Activated CD4-positive, alpha-beta T cell treated with anti-CD3 and anti-CD28 coated beads for 1 hour (primary cell): Measurements from ENCODE around the gene LHX6.

Experiments used
- DNase-seq: peaks from one replicate; pipeline ENCODE4 v3.0.0-alpha.2; 2020

The LHX6 gene

DNA sequence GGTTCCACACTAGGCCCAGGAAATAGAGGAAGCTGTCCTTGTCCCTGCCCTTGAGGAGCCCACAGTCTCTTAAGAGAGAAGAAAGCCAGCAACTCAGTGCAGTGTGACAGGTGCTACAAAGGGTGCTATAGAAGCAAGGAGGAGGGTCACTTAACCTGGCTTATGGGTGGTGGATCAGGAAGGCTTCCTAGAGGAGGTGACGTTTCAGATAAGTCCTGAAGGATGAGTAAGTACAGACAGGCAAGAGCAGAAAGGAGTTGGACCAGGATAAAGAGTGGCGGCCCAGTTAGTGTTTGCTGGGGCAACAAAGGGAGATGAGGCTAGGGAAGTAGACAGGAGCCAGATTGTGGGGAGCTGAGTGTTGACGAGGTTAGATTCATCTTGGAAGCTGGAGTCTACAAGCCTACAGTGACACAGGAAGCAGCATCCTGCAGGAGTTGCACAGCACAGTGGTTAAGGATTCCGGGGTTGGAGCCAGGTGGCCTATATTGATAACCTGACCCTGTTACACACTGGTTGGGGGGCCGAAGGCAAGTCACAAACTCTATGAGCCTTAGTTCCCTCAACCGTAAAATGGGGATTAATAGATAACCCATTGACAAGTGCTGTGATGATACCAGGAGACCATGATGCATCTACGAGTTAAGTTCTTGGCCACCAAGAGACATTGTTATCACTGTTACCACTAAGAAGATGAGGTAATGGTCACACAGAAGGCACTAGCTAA is 5.4 kb upstream of the LHX6 start:
- DNase-seq, result no peak

DNA sequence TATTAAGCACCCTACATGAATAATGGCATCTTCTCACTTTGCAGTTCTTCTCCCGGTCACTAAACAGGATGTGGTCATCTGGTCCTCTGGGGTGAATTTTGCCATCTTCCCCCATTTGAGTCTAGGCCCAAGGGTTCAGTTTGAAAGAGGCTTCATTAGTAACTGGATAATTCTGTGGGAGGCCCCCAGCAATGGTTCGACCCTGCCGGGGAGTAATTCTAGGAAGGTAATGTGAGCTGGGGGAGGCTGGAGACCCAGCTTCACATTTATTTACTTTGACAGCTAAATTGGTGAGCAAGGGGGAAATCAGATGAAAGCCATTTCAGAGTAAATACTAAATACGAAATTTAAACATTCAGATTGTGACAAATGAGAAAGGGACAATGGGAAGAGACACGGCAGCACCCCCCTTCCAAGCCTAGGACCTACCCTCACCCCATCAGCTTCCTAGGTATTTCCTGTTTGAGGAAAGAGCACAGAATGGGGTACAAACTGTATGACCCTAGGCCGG is 4.1 kb upstream of the LHX6 start:
- no peak for DNase-seq

DNA sequence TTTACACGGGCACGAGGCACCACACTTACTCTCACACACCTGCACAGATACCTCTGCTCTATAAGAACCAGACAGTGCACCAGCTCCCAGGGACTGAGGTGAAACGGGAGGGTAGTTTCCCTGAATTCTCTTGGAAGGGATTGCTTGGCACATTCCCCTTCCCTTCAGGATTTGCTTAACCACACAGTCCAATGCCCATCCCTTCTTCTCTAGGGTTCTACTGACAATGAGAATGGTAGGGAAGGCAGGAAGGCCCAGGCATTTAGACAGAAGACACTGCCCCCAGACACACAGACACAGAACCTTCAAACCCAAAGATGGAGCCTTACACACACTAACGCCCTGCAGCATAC is 704 bp upstream of the LHX6 start:
- DNase-seq, result no peak

DNA sequence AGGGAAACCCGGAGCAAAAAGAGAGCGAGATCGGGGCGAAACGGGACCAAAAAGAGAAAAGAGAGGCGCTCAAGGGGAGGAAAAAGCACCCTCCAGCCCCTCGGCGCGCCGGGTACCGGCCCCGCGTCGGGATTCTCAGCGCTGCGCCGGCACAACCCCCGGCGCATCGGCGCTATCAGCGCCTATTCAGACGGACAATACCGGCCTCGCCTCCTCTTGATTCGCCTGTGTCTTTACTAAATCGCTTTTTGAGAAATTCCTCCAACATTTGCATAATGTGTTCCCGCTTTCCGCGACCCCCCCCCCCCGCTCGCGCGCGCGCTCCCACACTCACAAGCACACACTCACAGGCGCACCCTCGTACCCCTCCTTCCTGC is 578 bp downstream of the LHX6 start:
- no peak for DNase-seq

DNA sequence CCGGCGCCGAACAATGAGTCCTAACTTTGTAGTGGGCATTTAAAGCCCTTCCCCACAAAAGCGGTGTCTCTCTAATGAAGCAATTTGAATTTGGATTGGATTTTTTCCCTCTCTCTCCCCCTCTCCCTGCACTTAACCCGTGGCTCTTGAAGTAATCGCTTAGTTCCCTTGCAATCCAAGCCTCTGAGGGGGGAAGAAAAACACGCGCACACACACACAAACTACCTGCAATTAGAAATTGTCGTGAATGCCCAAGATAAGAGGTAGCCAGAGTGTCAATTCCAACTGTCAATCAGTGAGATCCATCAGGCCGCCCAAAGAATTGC is 1.2 kb downstream of the LHX6 start:
- no peak for DNase-seq

DNA sequence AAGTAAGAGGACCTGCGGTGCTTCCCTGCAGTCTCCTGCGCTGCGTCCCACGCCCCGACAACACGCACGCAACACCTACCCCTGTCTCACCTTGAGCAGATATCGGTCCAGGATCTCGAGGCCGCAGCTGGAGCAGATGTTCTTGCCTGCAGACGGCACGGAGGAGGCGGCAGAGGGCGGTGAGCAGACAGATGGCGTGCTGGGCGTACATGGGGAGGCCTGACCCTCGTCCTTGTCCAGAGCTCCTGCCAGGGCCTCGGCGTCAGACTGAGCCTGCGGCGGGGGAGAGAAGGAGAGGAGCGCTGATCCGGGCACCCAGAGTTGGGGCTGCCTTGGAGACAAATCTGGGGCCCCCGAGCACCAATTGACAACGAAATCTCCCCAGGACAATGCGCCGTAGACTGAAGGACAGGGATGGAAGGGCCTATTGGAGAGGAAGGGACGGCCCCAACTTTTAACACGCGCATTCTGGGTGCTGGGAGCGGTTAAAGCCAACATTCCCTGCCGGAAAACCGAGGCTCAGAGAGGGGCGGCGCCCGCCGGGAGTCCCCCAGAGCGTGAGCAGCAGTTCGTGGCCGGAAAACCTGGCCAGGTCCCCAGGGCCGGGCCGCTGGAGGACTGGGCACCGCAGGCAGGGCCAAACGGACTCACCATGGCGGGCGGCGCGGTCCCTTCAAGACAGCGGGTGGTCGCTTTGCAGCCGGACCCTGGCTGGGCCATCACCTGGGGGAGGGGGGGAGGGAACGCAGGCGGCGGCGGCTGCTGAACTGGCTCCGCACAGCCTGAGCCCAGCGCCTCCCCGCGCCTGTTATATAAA is 1.8 kb downstream of the LHX6 start:
- DNase-seq, result no peak

DNA sequence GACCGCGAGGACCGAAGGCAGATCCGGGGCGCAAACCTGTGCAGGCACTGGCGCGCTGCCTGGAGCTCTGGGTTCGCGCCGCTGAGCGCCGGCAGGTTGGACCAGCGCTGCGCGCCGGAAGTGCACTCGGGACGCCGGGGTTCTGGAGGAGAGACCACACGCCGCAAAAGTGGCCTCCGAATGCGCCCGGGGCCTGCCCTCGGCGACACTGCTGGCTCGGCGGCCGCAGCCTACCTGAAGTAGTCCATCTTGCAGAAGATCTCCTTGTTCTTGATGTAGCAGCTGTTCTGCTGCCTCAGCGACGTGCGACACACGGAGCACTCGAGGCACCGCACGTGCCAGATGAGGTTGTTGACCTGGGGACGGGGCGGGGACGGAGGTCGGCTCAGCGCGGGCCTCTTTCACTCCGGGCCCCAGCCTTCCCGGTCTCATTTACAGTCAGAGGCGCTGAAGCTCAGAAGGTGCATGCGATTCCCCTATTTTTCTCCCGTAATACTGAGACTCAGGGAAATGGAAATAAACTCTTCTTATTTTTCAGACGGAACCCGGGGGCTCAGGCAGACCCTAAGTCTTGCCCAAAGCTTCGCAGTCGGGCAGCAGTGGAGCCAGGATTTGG is 2.5 kb downstream of the LHX6 start:
- DNase-seq, result no peak

DNA sequence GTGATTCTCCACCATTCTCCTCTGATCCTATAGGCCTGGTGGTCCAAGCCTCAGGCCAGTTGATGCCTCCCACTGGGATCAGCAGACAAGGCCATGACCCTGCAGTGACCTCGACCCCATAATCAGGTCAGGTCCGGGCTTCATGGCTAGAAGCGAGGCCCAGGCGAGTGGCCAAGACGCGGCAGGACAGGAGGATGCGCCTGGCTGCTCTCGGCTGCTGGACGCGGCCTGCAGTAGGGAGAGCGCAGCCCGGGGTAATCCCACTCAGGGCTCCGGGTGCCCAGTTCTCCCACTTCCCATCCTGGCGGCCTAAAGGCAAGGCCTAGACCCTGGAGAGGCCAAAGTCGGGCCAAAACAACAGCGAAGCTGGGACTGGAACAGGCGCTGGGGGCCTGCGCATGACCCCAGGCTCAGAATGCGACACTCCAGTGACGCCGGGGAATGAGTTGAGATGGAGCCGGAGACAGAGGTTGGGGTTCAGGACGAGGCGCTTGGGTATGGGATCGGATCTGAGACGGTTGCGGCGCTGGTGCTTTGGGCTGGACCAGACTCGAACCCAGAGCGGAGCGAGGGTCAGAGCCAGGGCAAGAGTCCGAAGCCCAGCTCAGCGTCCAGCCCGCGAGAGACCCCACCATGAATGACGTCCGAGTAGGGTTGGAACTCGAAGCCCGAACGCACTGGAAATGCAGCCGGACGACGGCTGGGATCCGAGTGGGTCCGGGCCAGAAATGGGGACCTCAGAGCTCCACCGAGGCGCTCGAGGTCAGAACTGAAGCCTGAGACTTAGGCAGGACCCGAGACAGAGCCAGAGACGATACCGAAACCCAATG is 3.2 kb downstream of the LHX6 start:
- DNase-seq, result no peak

DNA sequence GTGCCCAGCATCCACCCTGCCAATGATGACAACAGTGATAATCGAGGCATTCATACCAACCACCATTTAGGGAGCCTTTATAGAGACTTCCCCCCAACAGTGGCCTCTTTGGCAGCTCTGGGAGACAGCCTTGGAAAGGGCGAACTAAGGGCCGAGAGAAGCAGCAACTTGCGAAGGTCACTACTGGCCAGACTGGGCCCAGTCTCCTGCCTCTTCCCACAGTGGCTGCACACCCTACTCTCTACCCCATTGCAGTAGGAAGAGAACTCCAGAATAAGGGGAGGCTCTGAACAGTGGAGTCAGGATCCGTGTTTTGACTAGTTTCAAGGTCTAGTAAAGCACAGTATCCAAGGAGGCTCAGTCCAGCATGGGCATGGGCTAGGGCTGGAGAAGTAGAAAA is 5.3 kb downstream of the LHX6 start:
- no peak for DNase-seq

DNA sequence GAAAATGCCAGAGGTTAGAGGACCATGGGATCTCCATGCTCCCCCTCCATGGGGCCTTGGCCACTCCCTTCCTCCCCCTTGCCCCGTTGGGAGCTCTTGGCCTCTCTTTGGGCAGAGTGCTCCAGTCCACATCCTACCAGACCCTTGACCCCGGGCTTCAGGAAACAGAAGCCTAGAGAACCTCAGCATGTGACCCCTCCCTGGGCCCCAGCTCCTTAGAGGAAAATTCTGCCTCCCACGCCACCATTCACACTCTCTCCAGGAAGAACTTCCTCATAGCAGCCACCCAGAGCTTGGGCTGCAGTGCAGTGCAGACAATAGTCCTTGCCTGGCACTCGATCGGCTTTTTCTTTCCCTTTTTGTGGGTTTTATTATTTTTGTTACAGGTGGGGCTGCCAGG is 6.0 kb downstream of the LHX6 start:
- DNase-seq, result no peak

DNA sequence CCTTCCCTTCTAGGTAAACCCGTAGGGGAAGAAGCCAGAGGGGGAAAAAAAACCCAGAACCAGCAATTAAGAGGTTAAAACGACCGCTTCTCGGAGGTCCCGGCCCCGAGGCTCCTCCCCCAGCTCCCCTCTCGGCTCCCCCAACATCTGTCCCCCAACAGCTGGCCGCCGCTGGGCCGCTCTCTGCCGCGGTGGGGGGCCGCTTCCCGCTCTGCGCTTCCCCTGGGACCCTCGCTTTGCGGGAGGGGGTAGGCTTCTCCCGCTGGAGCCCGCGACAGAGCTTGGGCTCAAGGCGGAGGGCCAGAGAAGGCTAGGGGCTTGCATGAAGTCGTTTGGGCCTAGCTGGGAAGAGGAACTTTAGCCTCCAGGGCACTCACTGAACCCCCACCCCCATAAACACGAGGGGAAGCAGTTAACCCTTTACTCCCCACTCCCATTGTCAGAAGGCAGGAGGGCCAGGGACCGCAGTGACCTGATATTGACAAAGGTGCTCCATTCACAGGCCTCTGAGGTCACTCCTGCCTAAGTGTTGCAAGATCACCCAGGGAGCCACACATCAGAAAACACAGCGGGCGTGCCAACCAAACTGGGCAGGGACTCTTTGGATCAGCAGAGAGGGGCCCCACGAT is 7.5 kb downstream of the LHX6 start:
- DNase-seq, result no peak

DNA sequence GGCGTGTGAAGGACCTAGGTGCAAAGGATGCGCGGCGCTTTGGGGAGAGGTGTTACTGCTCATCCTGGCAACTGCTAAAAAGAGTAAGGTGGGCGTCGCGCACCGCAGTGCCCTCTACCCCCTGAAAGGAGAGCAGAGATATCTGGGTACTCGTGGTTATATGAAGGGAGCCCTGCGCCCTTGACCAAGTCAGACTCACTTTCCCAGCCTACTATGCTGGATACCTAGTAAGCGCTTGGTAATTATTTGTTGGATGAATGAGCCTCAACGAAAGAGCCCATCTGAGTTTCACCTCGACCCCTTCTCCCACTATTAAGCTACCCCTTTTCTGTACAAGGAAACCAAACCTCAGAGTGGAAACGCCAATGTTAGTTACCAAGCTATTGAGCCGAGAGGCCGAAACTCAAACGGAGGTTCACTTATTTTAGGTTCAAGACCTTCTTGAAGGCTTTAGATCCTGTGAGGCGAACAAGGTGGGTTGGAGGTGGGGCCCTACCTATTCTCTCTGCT is 8.0 kb downstream of the LHX6 start:
- no peak for DNase-seq

DNA sequence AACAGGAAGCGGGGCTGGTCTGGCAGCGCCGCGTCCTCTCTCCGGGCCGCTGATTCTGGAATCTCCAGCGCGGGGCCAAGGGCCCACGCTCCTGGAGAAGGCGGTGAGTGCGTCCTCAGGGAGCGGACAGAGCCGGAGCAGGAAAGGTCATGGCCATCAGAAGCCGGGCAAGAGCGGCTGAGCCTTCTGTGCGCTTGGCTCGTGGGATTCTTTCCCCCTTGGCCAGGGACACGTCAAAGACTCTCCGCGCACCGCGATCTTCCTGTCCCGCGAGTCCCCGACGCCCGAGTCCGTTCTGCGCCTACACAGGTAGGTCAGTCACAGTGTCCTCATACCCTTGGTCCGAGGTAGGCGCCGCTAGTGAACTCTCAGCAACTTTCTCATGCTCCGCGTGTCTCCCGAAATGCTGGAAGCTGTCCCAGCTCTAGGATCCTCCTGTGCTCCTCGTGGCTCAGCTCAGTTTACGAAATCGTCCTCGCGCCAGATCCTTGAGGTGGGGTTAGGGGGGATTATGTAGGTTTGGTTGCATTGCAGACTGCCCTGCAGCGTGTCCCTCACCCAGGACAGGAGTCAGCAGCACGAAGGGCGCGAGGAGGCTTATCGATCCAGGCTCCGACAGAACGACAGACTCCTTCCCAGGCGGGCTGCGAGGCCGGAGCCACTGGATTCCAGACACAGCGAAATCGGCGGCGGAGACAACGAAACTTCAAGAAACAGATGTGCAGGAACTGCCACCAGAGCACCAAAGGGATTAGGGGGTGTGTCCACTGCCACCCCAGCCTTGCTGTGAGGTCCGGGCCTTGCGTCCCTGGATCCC is 8.7 kb downstream of the LHX6 start:
- DNase-seq, result no peak

DNA sequence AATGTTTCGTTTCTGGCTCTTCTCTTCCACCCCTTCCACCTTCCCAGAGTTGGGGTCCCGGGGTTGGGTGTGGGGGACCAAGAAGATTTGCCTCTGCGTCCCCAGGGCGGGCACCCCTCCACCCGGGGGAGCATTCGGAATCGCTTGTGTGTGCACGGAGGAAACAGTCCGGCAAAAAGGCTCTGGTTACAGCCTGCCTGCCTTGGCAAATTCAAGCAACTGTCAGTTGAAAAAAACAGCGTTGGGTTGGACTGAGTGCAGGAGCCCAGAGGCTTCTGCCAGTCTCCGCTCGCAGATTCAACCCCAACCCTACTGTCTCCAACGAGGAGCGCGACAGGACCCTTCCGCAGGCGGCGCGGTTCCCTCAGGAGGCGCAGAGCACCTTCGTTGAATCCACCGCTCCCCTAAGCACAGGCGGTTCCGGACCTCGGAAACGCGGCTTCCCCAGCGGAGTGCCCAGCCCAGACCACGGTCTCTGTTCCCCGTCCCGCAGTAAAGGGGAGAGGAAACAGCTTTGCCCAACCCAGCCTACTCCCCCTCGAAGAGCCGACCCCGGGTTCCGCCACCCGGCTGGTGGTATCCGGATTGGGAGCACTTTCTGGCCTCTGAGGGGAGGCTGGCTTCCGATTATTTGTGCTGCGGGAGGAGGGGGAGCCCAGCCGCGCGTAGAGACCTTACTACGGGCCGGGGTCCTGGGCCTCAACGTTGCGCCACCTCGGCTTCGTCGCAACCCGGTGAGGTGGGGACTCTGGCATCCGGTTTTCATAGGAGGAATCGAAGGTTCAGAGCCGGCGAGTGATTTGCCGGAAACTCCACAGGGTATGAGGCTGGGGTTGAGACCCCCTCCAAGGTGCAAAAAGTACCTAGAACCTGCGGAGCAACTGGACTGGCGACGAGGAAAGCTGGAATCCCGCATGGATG is 9.6 kb downstream of the LHX6 start:
- DNase-seq, result no peak

DNA sequence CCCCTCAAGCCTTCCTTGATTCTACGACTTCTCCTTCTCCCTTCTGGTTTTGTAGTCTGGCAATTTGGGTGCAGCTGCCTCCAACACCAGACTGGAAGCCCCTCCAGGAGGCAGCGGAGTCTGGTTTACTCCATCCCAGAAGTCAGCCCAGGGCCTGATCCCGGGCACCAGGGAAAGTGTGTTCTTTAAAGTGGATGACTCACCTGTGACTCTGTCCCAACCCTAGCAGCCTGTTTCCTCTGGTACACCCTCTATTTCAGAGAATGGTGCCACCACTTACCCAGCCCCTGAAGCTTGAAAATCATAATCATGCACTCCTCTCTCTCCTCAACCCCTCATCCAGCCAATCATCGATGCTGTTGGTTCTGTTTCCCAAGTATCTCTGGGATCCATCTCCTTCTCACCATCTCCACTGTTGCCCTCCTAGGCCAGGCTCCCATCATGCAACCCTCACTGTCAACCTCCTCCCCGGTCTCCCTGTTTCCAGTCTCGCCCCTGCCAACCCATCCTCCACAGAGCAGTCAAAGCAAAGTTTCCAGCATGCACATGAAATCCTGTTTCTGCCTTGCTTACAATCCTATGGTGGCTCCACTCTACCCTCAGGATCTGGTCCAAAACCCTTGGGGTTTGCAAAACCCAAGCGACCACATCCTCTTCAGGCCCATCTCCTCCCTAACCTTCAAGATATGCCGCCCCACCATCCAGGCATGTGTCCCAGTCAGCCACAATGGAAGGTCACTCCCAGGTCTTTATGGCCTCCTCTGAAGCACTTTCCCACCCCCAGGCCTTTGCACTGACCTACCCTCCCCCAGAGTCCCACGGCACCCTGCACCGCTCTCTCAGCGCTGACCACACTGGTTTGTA is 10.5 kb downstream of the LHX6 start:
- no peak for DNase-seq

DNA sequence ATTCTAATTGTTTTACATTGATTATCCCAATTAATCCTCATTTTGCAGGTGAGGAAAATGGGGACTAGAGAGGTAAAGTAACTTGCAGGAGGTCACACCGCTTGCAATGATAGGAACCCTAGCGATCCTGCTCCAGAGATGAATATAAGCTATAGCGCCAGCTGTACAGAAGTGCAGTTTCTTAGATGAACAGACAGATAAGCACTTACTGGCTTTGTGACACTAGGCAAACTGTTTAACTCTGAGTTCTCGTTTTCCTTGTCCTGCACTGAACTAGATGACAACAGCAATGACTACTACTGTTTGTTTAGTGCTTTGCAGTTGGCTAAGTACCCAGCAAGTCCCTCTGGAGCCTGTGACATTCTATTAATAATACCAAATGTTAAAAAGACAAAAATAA is 11.1 kb downstream of the LHX6 start:
- DNase-seq, result no peak

DNA sequence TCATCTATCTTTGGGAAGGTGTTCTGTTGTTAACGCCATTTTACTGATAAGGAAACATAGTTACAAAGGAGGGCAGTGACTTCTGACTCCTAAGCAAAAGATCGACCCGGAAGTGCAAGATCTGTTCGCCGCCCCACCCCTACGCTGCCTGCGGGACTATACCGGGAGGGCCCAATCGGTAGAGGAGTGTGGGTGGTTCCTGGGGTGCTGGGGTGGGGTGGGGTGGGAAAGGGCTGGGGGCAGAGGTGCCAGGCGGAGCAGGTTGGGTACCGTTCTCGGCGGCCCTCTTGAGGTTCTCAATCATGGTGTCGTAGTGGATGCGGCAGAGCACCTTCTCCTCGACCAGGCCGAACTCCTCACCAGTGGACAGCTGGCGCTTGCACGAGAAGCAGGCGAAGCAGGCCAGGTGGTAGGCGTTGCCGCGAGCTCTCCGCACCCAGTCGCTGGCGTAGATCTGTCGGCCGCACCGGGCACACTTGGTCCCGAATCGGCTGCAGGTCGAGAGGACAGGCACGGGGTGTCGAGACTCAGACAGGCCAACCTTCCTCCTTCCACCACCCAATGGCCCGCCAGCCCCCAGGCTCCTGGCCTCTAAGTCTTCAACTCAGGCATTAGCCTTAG is 11.8 kb downstream of the LHX6 start:
- DNase-seq, result no peak

DNA sequence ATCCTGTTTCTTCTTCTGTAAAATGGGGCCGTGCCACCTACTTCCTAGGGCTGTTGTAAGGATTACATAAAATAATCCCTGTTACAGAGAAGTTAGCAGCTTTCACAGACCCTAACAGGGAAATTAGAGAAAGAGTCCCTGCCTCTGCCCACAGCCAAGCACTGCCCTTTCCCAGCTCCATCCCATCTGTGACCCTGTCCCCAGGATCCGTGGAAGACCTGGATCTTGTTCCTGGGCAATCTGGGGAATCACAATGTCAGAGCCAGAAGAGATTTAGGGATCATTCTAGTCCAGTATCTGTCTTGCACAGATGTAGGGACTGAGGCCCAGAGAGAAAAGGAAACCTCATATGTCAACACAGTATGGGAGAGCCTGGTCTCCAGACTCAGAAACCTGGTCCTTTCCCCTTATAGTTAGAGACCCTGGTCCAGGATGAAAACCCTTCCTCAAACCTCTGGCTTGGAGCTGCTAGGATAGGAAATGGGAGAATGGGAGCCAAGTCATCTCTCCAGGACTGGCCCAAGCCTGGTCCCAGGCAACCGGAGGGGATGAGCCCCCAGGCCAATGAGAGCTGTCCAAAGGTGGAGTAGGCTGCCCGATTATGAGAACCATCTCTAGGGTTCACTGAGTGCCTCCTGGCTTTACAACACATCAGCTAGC is 12.5 kb downstream of the LHX6 start:
- no peak for DNase-seq

DNA sequence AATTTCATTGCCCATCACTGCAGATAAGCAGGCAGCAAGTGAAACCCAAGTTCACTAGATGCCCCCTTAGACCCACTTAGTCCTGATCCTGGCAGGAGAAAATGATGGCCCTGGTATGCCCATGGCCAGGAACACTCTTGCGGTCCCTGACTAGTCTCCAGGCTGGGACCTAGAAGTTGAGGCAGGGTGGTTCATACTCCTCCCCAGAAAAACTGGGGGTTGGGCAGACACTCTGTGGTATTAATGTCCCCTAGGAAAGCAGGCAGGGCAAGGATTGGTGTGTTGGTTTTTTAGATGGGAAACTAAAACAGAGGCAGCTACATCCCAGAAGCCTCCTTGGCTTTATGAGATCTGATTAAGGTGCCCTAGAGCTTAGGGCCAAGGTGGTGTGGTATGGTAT is 13.1 kb downstream of the LHX6 start:
- no peak for DNase-seq
